ENCODE data around the gene STK32B.

Gene STK32B

DNA sequence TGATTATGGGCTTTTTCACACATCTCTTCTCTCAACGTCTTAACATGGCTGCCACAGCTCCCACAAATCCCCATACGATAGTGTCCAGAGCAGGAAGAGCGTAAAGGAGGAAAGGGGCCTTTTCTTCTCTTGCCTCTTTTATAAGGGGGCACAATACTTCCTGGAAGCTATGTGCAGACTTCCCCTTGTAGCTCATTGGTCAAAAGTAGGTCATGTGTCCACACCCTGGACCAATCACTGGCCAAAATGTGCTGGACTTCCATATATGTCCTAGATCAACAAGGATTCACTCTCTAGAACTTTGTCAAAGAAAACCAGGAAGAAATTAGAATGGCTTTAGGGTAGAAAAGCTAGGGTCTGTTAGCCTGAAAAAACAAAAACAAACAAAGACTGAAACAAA, 26.7 kb downstream of the STK32B start:
- DNase-seq, result no peak

DNA sequence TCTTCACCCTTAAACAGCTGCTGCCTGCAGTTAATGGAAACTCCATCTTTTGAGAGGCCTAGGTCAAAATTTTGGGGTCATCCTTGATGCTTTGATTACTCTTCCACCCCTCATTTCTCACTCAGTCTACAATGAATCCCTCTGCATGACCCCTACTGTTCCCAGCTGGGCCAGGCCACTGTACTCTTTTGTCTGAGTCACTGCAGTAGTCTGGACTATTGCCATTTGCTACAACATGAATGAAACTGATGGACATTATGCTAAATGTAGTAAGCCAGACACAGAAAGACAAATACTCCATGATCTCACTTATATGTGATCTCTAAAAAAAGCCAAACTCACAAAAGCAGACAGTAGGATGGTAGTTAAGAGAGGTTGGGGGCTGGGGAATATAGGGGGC, 28.3 kb downstream of the STK32B start:
- no peak for DNase-seq

DNA sequence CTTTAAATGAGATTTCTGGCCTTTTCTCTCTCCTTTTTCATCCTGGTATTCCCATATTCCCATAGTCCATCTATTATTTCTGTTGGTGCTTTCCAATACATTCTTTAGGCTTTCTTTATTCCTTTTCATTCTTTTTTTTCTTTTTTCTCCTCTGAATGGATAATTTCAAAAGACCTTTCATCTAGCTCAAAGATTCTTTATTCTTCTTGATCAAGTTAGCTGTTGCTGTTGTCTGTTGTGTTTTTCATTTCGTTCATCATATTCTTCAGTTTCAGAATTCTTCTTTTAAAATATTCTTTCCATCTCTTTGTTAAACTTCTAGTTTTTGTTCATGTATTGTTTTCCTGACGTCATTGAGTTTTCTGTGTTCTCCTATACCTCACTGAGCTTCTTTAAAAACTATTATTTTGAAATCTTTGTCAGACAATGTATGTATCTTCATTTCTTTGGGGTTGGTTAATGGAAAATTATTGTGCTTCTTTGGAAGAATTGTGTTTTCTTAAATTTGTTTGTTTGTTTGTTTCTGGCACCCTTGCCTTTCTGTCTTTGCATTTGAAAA, 30.2 kb downstream of the STK32B start:
- DNase-seq, result no peak

DNA sequence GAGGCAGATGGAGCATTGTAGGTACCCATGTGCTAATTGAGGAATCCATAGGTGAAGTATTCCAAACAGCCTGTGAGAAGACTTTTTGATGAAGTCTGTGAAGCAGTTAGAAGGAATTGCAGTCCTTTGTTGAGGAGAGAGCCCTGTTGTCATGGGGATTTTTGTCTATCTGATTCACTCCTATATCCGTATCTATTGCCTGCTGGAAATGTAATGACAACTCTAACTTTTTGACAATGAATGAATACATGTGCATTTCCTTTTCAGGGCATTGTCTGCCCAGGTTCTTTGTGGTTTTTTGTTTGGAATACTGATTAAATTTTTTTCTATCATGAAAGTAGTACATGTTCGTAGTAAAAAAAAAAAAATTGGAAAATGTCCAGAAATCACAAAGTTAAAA, 31.1 kb downstream of the STK32B start:
- no peak for DNase-seq

DNA sequence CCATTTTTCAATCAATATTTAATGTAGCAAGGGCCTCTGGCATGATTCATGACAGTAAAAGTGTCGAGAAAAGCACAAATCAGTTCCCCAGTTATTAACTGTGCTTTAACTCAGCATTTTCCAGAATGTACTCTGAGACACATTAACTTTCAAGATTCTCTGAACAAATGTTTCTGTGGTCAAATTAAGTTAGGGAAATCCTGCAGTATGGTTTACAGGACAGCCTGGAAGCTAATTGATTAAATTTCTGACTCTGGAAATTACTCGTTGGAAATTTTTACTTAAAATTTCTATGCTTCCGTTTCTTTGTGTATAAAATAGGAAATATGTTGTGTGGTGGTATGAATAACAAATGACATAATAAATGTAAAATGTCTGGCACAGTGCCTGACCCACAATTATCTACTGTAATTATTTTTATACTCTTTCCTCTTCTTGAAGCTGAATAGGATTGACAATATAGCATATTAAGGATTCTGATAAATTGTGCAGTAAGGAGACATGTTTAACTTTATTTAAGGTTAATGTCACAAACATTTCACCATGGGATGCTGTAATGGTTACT, 33.7 kb downstream of the STK32B start:
- DNase-seq, result no peak

DNA sequence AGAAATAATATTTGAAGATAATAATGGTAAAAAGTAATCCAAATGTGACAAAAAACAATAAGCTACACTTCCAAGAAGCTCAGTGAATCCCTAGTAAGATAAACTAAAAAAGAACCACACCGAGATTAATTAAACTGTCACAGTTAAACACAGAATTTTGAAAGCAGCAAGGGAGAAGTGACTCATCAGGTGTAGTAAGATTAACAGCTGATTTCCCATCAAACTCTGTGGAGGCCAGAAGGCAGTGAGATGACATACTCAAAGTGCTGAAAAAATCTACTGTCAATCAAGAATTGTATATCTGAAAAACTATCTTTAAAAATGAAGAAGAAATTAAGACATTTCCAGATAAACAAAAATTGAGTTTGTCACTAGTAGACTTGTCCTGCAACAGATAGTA, 35.3 kb downstream of the STK32B start:
- DNase-seq, result no peak

DNA sequence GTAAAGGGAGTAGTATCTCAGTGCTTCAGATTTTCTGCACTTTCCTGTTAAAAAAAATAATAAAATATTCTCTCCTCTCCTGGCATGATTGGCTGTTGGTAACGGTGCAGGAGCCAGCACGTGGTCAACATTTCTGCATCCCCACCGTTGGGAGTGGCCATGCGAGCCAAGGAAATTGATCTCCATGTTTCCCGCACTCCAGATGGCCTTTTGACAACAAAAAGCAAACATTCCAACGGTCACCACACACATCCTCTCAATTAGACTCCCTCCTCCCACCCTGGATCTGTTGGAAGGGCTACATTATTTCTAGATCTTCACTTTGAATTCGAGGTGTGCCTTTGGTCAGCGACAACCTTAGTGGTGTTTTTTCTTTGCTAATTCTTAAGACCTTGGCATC, 45.0 kb downstream of the STK32B start:
- DNase-seq, result no peak

DNA sequence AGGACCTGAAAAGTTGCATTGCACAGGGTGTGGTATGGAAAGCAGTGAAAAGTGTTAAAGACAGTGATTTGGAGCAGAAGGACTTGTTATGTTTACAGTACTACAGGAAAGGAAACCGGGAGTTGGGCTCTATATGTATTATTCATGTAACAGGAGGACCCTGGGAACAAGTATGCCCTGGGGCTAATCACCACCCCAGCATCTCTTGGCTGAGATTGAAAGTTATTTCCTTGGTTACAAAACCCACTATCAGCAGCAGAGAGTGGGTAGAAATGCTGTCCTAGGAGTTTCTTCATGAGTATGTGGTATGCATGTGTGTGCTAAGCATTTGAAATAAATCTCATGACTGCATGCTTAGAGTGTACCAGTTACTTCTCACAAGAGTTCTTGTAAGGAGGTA, 46.9 kb downstream of the STK32B start:
- DNase-seq, result no peak

DNA sequence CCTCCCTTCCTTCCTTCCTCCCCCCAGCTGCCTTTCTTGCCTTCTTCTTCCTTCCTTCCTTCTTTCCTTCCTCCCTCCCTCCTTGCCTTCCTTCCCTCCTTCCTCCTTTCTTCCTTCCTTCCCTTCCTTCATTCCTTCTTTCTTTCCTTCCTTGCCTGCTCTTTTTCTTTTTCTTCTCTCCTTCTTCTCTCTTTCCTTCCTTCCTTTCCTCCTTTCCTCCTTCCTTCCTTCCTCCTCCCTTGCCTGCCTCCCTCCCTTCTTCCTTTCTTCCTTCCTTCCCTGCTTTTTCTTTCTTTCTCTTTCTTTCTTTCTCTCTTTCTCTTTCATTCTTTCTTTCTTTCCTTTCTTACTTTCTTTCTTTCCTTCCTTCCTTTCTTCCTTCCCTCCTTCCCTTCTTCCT, 49.1 kb downstream of the STK32B start:
- no peak for DNase-seq

DNA sequence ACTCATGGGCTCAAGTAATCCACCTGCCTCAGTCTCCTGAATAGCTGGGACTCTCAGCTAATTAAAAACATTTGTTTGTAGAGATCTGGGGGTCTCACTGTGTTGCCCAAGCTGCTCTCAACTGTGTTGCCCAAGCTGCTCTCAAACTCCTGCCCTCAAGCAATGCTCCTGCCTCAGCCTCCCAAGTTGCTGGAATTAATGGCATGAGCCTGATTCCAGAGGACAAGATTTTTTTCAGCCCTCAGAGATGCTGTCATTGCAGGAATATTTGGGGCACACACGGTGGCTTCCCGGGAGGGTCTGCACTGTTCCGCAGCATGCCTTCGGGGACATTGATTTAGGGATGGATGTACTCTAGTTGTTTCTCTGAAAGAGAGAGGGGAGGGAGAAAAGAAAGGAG, 49.7 kb downstream of the STK32B start:
- no peak for DNase-seq

DNA sequence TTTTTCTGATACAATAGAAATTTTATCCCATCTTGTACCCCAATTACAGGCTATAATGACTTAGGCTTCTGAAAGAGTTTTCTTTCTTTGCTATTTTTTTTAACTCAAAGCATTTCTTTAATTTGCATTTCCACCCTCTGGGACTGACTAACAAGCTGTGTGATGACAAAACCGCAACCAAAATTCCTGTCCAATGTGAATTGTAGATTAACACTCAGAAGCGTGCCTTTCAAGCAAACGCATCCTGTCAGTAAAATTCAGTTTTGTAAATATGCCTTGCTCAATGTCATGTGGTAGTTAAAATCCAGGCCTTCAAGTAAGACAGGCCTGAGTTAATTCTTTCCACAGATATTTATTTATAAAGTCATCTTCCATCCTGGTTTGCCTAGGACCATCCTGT, 50.3 kb downstream of the STK32B start:
- DNase-seq, result no peak

DNA sequence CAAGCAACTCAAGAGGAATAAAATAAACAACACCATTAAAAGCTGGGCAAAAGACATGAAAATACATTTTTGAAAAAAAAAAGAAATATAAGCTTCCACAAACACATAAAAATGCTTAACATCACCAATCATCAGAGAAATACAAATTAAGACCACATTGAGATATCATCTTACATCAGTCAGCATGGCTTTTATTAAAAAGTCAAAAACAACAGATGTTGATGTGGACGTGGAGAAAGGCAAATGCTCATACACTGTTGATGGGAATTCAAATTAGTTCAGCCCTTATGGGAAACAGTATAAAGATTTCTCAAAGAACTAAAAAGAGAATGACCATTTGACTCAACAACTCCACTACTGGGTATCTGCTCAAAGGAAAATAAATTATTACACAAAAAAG, 59.6 kb downstream of the STK32B start:
- DNase-seq, result no peak

DNA sequence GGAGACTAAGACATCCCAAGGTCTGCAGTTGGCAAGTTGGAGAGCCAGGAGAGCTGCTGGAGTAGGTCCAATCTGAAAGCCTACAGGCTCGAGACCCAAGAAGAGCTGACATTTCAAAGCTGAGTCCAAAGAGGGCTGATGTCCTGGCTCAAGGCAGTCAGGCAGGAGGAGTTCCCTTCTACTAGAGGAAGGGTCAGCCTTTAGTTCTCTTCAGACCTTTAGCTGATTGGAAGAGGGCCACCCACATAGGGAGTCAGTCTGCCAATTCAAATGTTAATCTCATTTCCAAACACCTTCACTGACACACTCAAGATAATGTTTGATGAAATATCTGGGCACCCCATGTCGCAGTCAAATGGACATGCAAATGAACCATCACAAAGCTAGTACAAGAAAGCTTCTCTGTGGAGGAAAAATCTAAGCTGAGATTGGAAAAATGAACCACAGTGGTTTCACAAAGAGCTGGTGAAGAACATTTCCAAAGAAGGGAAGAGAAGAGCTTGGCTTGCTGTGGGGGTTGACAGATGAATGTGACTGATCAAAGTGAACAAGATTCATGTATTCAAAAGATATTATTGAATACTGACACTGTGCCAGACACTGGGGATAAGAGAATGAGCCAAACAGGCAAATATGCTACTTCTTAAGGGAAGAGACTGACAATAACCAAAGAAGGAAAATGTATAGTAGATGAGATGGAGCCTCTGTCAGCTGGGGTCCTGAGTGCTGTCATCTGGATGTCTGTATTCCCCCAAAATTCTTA, 61.2 kb downstream of the STK32B start:
- no peak for DNase-seq

DNA sequence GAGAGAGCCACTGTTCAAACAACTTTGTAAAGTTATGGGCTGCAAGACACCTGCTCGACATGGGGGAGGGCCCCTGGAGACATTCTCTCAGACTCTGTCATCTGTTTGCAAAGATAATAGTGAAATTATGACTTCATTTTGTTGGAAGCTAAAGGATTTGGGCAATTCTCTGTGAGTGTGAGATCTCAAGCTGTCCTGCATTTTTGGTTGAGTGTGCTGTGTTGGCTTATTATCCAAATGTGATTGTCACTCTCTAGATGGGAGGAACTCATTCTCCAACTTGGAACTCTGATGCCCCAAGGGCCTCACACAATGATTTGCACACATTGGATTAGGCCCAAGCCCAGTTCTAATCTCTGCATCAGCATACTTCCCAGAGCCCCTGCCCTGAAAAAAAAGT, 63.7 kb downstream of the STK32B start:
- DNase-seq, result no peak

DNA sequence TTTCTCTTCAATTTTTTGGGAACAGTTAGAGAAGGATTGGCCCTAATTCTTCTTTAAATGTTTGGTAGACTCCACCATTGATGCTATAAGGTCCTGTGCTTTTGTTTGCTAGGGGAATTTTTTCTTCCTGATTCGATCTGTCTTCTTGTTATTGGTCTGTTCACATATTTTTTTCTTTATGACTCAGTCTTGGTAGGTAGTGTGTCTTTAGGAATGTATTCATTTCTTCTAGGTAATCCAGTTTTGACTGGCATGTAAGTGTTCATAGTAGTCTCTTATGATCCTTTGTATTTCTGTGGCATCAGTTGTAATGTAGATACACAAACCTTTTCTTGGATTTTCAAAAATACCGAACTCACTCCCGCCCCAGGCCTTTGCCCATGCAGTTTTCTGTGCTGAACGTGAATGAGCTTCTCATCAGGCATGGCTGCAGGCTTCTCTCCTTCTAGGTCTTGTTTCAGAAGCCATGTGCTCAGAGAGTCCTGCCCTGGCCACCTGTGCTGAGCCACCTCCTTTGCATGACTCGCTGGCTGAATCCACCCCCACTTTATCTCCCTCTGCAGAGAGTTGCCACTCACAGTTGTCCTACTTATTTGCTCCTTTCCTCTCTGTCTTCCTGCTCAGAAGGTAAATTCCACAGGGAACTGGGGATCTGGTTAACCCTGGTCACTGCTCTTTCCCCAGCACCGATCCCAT, 67.0 kb downstream of the STK32B start:
- no peak for DNase-seq

DNA sequence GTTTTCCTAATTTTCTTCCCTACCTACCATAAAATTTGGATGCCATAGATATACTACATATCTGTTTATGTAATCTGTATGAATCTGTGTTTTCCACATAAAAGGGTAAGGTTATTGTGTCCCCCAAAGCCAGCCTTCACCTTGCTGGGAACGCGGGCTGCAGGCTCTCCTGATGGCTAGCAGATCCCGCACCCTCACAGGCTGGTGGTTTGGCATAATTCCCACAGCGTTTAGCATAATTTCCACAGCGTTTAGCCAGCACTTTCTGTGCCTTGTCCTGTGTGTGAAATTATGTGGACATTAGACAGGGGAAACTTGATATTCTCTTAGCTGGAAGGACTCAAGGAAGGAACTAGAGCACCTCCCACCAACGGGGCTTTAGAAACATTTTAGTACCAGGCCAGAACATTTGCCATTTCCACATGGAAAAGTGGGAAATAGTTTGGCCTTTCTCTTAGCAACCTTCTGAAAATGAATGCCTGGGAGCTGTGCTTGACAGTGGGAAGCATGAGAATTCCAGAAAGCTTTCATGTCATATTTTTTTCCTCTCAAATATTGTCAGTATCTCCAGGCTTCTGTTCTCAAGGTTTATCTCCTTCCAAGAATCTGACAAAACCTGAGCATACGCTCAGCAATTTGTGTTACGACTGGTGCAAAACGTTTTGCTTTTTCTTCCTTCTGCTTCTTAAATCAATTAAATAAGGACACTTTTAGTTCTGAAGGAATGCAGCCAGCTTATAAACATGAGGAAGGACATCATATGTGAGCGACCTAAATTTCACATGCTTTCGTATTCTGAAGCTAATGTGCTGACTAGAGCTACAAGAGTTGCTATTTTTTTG, 67.9 kb downstream of the STK32B start:
- no peak for DNase-seq

DNA sequence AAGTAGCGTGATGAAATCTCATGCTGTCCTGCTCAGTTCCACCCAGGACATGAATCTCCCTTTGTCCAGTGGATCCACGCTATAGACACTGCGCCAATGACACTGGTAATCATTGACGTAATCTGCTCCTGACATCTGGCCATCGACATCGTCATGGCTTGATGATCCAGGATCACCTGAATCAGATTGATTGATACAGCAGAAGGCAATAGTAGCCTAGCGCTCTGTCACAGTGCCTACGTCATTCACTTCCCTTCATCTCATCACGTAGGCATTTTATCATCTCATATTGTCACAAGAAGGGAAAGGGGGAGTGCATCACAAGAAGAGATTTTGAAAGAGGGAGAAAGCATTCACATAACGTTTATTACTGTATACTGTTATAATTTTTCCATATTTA, 68.8 kb downstream of the STK32B start:
- no peak for DNase-seq

DNA sequence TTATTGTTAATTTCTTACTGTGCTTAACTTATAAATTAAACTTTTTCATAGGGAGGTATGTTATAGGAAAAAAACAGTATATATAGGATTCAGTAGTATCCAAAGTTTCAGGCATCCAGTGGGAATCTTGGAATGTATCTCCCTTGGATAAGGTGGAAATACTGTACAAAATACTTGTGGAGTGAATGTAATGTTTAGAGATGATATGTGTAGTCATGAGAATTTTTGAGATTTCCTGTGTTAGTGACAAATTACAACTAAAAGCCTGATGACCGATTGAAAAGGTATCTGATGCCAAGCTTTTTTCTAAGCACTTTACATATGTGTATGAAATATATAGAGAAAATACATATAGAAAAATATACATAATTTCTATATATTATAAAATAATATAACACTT, 69.2 kb downstream of the STK32B start:
- no peak for DNase-seq

DNA sequence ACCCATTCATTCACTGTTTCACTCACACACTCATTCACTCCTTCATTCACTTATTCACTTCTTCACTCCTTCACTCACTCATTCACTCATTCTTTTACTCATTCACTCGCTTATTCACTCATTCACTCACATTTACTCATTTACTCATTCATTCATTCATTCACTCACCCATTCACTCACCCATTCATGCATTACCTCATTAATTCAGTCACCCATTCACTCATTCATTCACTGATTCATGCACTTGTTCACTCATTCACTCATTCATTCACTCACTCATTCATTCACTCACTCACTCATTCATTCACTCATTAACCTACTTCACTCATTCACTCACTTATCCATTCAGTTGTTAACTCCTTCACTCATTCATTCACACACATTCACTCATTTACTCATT, 70.8 kb downstream of the STK32B start:
- DNase-seq, result no peak

DNA sequence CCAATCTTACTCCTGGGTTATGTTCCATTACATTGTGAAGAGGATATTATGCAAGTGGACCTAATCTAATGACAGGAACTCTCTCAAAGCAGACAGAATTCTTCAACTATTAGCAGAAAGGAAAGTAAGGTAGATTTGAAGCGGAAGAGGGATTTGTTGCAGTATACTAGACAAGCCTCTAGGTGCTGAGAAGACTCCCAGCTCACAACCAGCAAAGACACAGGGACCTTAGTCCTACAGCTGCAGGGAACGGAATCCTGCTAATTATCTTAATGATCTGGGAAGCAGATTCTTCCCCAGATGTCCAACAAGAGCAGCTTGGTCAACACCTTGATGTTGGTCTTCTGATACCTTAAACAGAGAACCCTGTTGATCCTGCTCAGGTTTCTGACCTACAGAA, 73.6 kb downstream of the STK32B start:
- DNase-seq, result no peak

DNA sequence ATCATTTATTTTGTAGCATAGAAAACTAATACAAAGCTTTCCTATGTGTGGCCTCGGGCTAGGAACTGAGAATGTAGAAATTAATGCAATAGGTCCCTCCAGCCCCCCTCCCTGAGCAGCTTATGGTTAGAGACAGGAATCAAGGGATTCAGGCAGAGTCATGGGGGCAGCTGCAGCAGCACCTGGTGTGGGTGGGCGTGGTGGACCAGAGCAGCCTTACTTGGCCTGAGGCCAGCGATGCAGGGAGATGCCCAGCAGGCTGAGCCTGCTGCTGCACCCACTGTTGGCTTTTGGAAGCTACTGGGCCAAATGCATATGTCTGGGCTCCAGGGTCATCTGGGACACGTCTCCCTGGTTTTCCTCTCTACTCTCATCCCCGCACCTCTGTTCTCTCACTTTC, 74.0 kb downstream of the STK32B start:
- no peak for DNase-seq

DNA sequence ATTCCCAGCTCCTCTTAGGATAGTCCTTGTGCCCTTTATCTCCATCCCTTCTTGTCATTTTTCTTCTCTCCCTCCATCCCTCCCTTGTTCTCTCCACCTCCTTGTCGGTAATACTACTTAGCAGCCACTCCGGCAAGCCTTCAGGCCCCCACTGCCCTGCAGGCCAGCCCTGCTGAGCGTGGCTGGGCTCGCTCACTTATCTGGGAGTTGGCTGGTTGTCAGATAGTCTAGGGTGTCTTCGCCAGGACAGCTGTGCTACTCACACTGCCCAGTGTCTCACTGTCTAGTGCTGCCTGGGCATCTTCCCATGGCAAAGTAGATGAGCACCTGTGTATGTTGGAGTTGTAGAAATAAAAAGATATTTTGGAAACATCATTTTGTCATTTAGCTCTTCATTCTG, 75.0 kb downstream of the STK32B start:
- DNase-seq, result no peak

DNA sequence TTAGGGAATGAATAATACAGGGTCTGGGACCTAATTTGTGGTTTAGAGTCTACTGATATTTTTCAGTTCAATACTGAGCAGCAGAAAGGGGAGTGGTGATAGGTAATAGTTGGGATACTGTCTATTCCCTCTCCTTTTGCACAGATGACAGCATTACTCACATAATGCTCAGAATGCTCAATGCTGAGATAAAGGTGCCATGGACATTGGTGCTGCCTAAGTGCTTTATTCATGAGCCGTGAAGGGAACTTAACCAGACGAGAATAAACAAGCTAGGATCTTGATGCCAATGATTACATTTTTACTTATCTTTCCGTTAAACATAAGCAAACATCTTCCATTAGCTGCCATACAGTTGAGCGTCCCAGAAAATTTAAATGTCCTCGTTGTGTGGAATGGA, 75.6 kb downstream of the STK32B start:
- no peak for DNase-seq
